ENCODE data around the gene TNS4. TPM values are rescaled to one million over a fixed set of nuclear protein-coding genes. Genes with fewer than 3 reads are reported as not detected.

Gene TNS4, protein sequence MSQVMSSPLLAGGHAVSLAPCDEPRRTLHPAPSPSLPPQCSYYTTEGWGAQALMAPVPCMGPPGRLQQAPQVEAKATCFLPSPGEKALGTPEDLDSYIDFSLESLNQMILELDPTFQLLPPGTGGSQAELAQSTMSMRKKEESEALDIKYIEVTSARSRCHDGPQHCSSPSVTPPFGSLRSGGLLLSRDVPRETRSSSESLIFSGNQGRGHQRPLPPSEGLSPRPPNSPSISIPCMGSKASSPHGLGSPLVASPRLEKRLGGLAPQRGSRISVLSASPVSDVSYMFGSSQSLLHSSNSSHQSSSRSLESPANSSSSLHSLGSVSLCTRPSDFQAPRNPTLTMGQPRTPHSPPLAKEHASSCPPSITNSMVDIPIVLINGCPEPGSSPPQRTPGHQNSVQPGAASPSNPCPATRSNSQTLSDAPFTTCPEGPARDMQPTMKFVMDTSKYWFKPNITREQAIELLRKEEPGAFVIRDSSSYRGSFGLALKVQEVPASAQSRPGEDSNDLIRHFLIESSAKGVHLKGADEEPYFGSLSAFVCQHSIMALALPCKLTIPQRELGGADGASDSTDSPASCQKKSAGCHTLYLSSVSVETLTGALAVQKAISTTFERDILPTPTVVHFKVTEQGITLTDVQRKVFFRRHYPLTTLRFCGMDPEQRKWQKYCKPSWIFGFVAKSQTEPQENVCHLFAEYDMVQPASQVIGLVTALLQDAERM
- total RNA-seq (10 to 100 TPM in 1 of 5 experiments, 1 to 10 TPM in 2, not detected in 2; 1.2 to 10.3 (median 1.3) TPM), polyA plus RNA-seq (not detected), total RNA-seq (0.67 reads per million)

- Mint-ChIP-seq H3K4me1 (peaks cover 0 to 29% (median 8%) of the 10 kb centered on the region in 7 donors), H3K27ac (peak within 1 kb of the TSS in 2 of 9 donors; percentile 36 to 63), H3K4me3 (no peak within 1 kb of the TSS), H3K27me3 (peaks cover 0 to 11% (median 0%) of the 10 kb centered on the region in 5 donors), H3K9me3 (no peaks in the 10 kb centered on the region), H3K36me3 (peaks cover 0 to 4% (median 0%) of the 10 kb centered on the region in 5 donors)
- no peak for ATAC-seq
- Histone ChIP-seq H3K36me3 (ENCODE audit: control insufficient read depth in 2 of 3, insufficient read depth in 3 of 3, low read length in 3 of 3) (no peaks in the 10 kb centered on the region), H3K4me1 (ENCODE audit: control insufficient read depth in 2 of 2, insufficient read depth in 2 of 2, low read length in 2 of 2) (no peaks in the 10 kb centered on the region), H3K9me3 (ENCODE audit: control insufficient read depth in 2 of 3, low read length in 3 of 3) (no peaks in the 10 kb centered on the region), H3K4me3 (ENCODE audit: low read length) (no peak within 1 kb of the TSS), H3K27ac (ENCODE audit: low read depth, low read length) (no peak within 1 kb of the TSS), H3K27me3 (ENCODE audit: control insufficient read depth in 2 of 2, insufficient read depth in 2 of 2, low read length in 2 of 2) (no peaks in the 10 kb centered on the region)
- intact Hi-C loops (cut with micrococcal nuclease), result no loop called here
- POLR2A ChIA-PET, result no interaction called here
- CTCF ChIA-PET, result interaction anchor here (0.6 to 1.1 kb wide), 2 partner anchors 14 to 58 kb away, joined by 5 to 6 read pairs; partner anchors contain the start of gene IGFBP4
- DNase-seq, result no peak
These were observed at the start of gene TNS4 for GRCh38 chr17:40501499-40501911. TNS4 (minus strand) TSS chr17:40501623; CDS start chr17:40496425, 5,198 bp downstream.

- CTCF ChIA-PET, result interaction anchor here (0.8 to 16.3 kb wide), 5 partner anchors 12 to 1115 kb away, joined by 3 to 425 read pairs (median 19); partner anchors contain the start of gene CCR7
- Histone ChIP-seq H3K36me3 (ENCODE audit: control insufficient read depth in 2 of 3, insufficient read depth in 3 of 3, low read length in 3 of 3) (peaks cover 11 to 34% (median 21%) of the 10 kb centered on the region in 3 experiments), H3K9me3 (ENCODE audit: control insufficient read depth in 2 of 3, low read length in 3 of 3) (no peaks in the 10 kb centered on the region), H3K4me1 (ENCODE audit: control insufficient read depth in 2 of 2, insufficient read depth in 2 of 2, low read length in 2 of 2) (peaks cover 56 to 94% of the 10 kb centered on the region in 2 donors), H3K4me3 (ENCODE audit: low read length) (no peak overlapping the region), H3K27me3 (ENCODE audit: control insufficient read depth in 2 of 2, insufficient read depth in 2 of 2, low read length in 2 of 2) (no peaks in the 10 kb centered on the region), H3K27ac (ENCODE audit: low read depth, low read length) (peak overlapping the region; percentile 63)
- peak overlapping the region; percentile 67 to 100 (median 93) for H3K27ac Mint-ChIP-seq
- peaks cover 5 to 42% (median 23%) of the 10 kb centered on the region in 5 donors for H3K36me3 Mint-ChIP-seq
- intact Hi-C loops (cut with micrococcal nuclease), result no loop called here
- peak in 1 of 9 donors; percentile 21 for DNase-seq
- ATAC-seq, result no peak
- peaks cover 0 to 10% (median 0%) of the 10 kb centered on the region in 11 donors for H3K9me3 Mint-ChIP-seq
- H3K27me3 Mint-ChIP-seq, result no peaks in the 10 kb centered on the region
- POLR2A ChIA-PET, result interaction anchor here (0.6 to 45.4 kb wide), 9 partner anchors 3 to 758 kb away, joined by 3 to 2132 read pairs (median 7); partner anchors contain the start of genes CCR7 and KRTAP16-1
- peaks cover 60 to 100% (median 98%) of the 10 kb centered on the region in 7 donors for H3K4me1 Mint-ChIP-seq
- peak overlapping the region in 7 of 10 donors; percentile 33 to 99 (median 55) for H3K4me3 Mint-ChIP-seq
These were observed 49.2 kb upstream of the TNS4 start for GRCh38 chr17:40550608-40551007.

DNA sequence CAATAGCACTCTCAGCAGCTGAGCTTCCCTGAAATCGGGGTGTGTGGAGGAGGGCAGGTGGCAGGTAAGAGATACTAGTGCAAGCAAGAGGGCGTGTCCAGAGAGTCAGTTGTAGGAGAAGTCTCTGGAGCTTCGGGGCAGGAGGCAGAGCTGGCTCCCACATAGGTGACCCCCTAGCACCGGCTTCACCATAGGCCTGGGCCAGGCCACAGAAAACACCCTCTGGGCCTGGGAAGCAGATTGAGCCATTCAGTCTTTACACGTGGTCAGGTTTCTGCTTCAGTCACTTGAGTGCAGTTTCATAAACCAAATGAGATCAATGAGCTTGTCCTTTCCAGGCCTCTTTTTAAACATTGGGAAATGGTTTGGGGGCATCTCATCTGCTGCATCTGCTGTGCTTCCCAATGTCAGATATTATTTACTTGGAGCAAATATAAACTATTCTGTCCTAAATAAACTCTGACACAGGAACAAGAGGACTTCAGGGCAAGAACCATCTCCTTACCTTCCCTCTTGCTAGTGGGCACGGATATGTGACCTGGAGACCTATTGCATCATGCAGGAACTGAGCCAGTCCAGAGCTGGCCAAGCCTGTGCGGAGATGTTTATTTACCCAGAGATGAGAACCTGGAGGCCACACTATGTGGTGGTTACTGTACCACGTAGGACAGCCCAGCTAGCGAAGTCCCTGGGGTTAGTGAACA lies 47.7 kb upstream of the TNS4 start:
- H3K4me1 Mint-ChIP-seq, result peaks cover 53 to 94% (median 91%) of the 10 kb centered on the region in 7 donors
- H3K27ac ChIP-seq (ENCODE audit: low read depth, low read length), result peak overlapping the region; percentile 63
- peak overlapping the region; percentile 68 to 100 (median 93) for H3K27ac Mint-ChIP-seq
- peaks cover 51 to 84% of the 10 kb centered on the region in 2 donors for H3K4me1 ChIP-seq (ENCODE audit: control insufficient read depth in 2 of 2, insufficient read depth in 2 of 2, low read length in 2 of 2)
- H3K9me3 Mint-ChIP-seq, result peaks cover 0 to 10% (median 0%) of the 10 kb centered on the region in 11 donors
- peaks cover 0 to 28% (median 12%) of the 10 kb centered on the region in 5 donors for H3K36me3 Mint-ChIP-seq
- DNase-seq, result peak in 4 of 9 donors; percentile 4 to 36 (median 24)
- ChIA-PET POLR2A (interaction anchor here (0.7 to 45.4 kb wide), 17 partner anchors 2 to 229 kb away, joined by 3 to 2132 read pairs (median 5); partner anchors contain the start of genes CCR7, SMARCE1 and TOP2A), CTCF (interaction anchor here (0.7 to 8.3 kb wide), 10 partner anchors 8 to 77 kb away, joined by 3 to 67 read pairs (median 7); partner anchors contain the start of gene CCR7)
- peaks cover 0 to 19% (median 8%) of the 10 kb centered on the region in 3 experiments for H3K36me3 ChIP-seq (ENCODE audit: control insufficient read depth in 2 of 3, insufficient read depth in 3 of 3, low read length in 3 of 3)
- H3K4me3 ChIP-seq (ENCODE audit: low read length), result no peak overlapping the region
- no peaks in the 10 kb centered on the region for H3K27me3 ChIP-seq (ENCODE audit: control insufficient read depth in 2 of 2, insufficient read depth in 2 of 2, low read length in 2 of 2)
- intact Hi-C loops (cut with micrococcal nuclease), result loop anchor here in 1 of 2 donors (5.0 kb wide), 1 partner anchor 227 kb away; no protein-coding TSS in a partner anchor
- no peak for ATAC-seq
- H3K4me3 Mint-ChIP-seq, result peak overlapping the region in 9 of 10 donors; percentile 18 to 99 (median 59)
- H3K9me3 ChIP-seq (ENCODE audit: control insufficient read depth in 2 of 3, low read length in 3 of 3), result no peaks in the 10 kb centered on the region
- no peaks in the 10 kb centered on the region for H3K27me3 Mint-ChIP-seq

DNA sequence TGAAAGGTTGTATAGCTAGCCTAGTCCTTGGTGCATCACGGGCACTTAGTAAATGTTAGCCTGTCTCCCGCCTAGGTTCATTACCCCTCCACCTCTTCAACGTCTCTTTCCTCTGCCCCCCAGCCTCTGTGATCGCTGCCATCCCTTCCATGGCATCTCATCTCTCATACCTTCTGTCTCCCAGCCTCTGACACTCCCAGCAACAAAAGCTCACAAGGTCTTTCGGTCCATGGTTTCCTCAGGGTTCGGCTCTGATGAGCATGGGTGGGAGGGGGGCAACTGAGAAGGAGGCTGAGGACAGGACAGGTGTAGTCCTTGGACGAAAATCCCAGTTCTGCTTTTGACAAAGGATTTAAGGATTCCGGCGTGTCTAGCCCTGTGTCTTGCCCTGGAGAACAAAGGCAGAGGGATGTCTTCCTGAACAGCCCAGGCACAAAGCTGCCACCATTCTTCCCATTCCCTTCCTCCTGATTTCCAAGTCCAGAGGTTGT lies 47.1 kb upstream of the TNS4 start:
- peaks cover 51 to 81% of the 10 kb centered on the region in 2 donors for H3K4me1 ChIP-seq (ENCODE audit: control insufficient read depth in 2 of 2, insufficient read depth in 2 of 2, low read length in 2 of 2)
- ChIA-PET CTCF (interaction anchor here (0.7 to 8.3 kb wide), 11 partner anchors 9 to 1117 kb away, joined by 3 to 67 read pairs (median 3); partner anchors contain the start of gene CCR7), POLR2A (interaction anchor here (0.5 to 45.4 kb wide), 18 partner anchors 1 to 543 kb away, joined by 3 to 2132 read pairs (median 5); partner anchors contain the start of genes CCR7, SMARCE1 and TOP2A)
- Mint-ChIP-seq H3K36me3 (peaks cover 0 to 22% (median 8%) of the 10 kb centered on the region in 5 donors), H3K9me3 (peaks cover 0 to 10% (median 0%) of the 10 kb centered on the region in 11 donors), H3K4me3 (peak overlapping the region in 9 of 10 donors; percentile 8 to 99 (median 39)), H3K27ac (peak overlapping the region; percentile 75 to 100 (median 93)), H3K27me3 (no peaks in the 10 kb centered on the region), H3K4me1 (peaks cover 47 to 94% (median 89%) of the 10 kb centered on the region in 7 donors)
- H3K4me3 ChIP-seq (ENCODE audit: low read length), result no peak overlapping the region
- H3K27me3 ChIP-seq (ENCODE audit: control insufficient read depth in 2 of 2, insufficient read depth in 2 of 2, low read length in 2 of 2), result no peaks in the 10 kb centered on the region
- no peak for ATAC-seq
- no peaks in the 10 kb centered on the region for H3K9me3 ChIP-seq (ENCODE audit: control insufficient read depth in 2 of 3, low read length in 3 of 3)
- intact Hi-C loops (cut with micrococcal nuclease), result loop anchor here in 1 of 2 donors (5.0 kb wide), 1 partner anchor 226 kb away; no protein-coding TSS in a partner anchor
- H3K27ac ChIP-seq (ENCODE audit: low read depth, low read length), result peak overlapping the region; percentile 63
- H3K36me3 ChIP-seq (ENCODE audit: control insufficient read depth in 2 of 3, insufficient read depth in 3 of 3, low read length in 3 of 3), result peaks cover 0 to 13% (median 2%) of the 10 kb centered on the region in 3 experiments
- peak in 1 of 9 donors; percentile 18 for DNase-seq

DNA sequence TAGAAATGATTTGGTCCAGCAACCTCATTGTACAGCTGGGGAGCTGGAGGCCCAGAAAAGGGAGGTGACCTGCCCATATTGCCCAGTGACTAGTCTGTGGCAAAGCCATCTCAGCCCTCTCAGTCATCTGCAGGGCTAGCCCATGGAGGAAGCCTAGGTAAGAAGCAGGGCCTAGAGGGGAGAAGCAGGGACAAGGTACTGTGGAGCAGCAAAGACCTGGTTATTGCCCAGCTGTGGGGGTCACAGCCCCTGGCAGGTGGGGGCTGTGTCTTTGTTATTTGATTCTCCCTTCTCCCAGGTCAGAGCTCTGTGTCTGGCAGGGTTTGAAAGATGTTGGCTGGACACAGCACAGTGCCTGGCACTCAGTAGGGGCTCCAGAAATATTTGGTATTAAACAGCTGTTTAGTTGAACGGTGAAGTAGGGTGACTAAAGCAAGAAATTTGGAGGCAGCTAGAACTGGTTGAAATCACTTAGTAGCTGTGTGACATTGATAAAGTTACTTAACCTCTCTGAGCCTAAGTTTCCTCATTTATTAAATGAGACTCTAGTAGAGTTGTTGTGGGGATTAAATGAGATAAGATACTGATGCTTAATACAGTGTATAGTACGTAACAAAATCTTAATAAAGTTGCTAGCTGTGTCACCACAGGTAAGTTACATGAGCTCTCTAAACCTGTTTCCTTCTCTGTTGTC lies 46.5 kb upstream of the TNS4 start:
- H3K4me1 Mint-ChIP-seq, result peaks cover 46 to 94% (median 89%) of the 10 kb centered on the region in 7 donors
- H3K27me3 Mint-ChIP-seq, result no peaks in the 10 kb centered on the region
- peaks cover 0 to 10% (median 0%) of the 10 kb centered on the region in 11 donors for H3K9me3 Mint-ChIP-seq
- Histone ChIP-seq H3K27ac (ENCODE audit: low read depth, low read length) (peak overlapping the region; percentile 63), H3K4me1 (ENCODE audit: control insufficient read depth in 2 of 2, insufficient read depth in 2 of 2, low read length in 2 of 2) (peaks cover 51 to 81% of the 10 kb centered on the region in 2 donors), H3K9me3 (ENCODE audit: control insufficient read depth in 2 of 3, low read length in 3 of 3) (no peaks in the 10 kb centered on the region), H3K27me3 (ENCODE audit: control insufficient read depth in 2 of 2, insufficient read depth in 2 of 2, low read length in 2 of 2) (no peaks in the 10 kb centered on the region), H3K4me3 (ENCODE audit: low read length) (no peak overlapping the region), H3K36me3 (ENCODE audit: control insufficient read depth in 2 of 3, insufficient read depth in 3 of 3, low read length in 3 of 3) (peaks cover 0 to 7% (median 0%) of the 10 kb centered on the region in 3 experiments)
- ATAC-seq, result peak; percentile 4
- ChIA-PET CTCF (interaction anchor here (0.6 to 8.3 kb wide), 11 partner anchors 9 to 1118 kb away, joined by 3 to 67 read pairs (median 4); partner anchors contain the start of gene CCR7), POLR2A (interaction anchor here (0.5 to 45.4 kb wide), 21 partner anchors 0 to 543 kb away, joined by 3 to 2132 read pairs (median 5); partner anchors contain the start of genes CCR7 and SMARCE1)
- peaks cover 0 to 20% (median 6%) of the 10 kb centered on the region in 5 donors for H3K36me3 Mint-ChIP-seq
- no peak for DNase-seq
- H3K27ac Mint-ChIP-seq, result peak overlapping the region; percentile 75 to 100 (median 93)
- intact Hi-C loops (cut with micrococcal nuclease), result loop anchor here in 1 of 2 donors (1.0 to 5.0 kb wide), 4 partner anchors 8 to 226 kb away; no protein-coding TSS in a partner anchor
- H3K4me3 Mint-ChIP-seq, result peak overlapping the region; percentile 33 to 99 (median 64)
